HG03039 (cell line): ENCODE results near the gene PRDM5.
A peak's percentile ranks its signal among the peaks of the same experiment; 100 is the strongest.
"Not testable (repeated sequence)": the region's sequence is repeated elsewhere in the genome, so short reads cannot be mapped to it uniquely, and the experiment has no call there.

ENCODE experiments used
- ATAC-seq: cut with Tn5 transposase; IDR thresholded peaks from one replicate; pipeline ENCODE4 v1.9.1; 2021; ENCODE audit warnings: mild to moderate bottlenecking, moderate library complexity; ENCODE audit not compliant: unreplicated experiment

Gene PRDM5

GRCh38 chr4:120763650-120764049, 158.9 kb downstream of the PRDM5 start:
- ATAC-seq, result no peak

- ATAC-seq, result no peak
Measured at GRCh38 chr4:120761070-120761469, 161.5 kb downstream of the PRDM5 start.

GRCh38 chr4:120760047-120760446, 162.5 kb downstream of the PRDM5 start:
- ATAC-seq, result no peak

- ATAC-seq, result no peak
Measured at GRCh38 chr4:120755864-120756263, 166.7 kb downstream of the PRDM5 start.

- ATAC-seq, result no peak
Measured at GRCh38 chr4:120754590-120754989, 167.9 kb downstream of the PRDM5 start.

- ATAC-seq, result no peak
Measured at GRCh38 chr4:120753854-120754253, 168.7 kb downstream of the PRDM5 start.

- ATAC-seq, result no peak
Measured at GRCh38 chr4:120750152-120750525, 172.4 kb downstream of the PRDM5 start.

GRCh38 chr4:120749445-120750151, 172.9 kb downstream of the PRDM5 start:
- peak; percentile 92 for ATAC-seq

GRCh38 chr4:120741636-120742035, 180.9 kb downstream of the PRDM5 start:
- not testable (repeated sequence) for ATAC-seq

- ATAC-seq, result no peak
Measured at GRCh38 chr4:120736312-120736711, 186.2 kb downstream of the PRDM5 start.

GRCh38 chr4:120733968-120734367, 188.6 kb downstream of the PRDM5 start:
- ATAC-seq, result no peak

GRCh38 chr4:120733054-120733453, 189.5 kb downstream of the PRDM5 start:
- ATAC-seq, result no peak

GRCh38 chr4:120731561-120731960, 191.0 kb downstream of the PRDM5 start:
- no peak for ATAC-seq

- ATAC-seq, result no peak
Measured at GRCh38 chr4:120730777-120731320, 191.7 kb downstream of the PRDM5 start.

- ATAC-seq, result no peak
Measured at GRCh38 chr4:120728892-120729675, 193.4 kb downstream of the PRDM5 start.

- ATAC-seq, result no peak
Measured at GRCh38 chr4:120725639-120726580, 196.6 kb downstream of the PRDM5 start.

- no peak for ATAC-seq
Measured at GRCh38 chr4:120724656-120725055, 197.9 kb downstream of the PRDM5 start.

GRCh38 chr4:120723986-120724385, 198.5 kb downstream of the PRDM5 start:
- ATAC-seq, result no peak

GRCh38 chr4:120723105-120723504, 199.4 kb downstream of the PRDM5 start:
- ATAC-seq, result no peak

- no peak for ATAC-seq
Measured at GRCh38 chr4:120722655-120723054, 199.9 kb downstream of the PRDM5 start.

GRCh38 chr4:120720354-120720934, 202.1 kb downstream of the PRDM5 start:
- ATAC-seq, result no peak
